H9 (cell line): Measurements from ENCODE around the gene AXIN2. TPM values are rescaled to one million over a fixed set of nuclear protein-coding genes. Genes with fewer than 3 reads are reported as not detected.

Source experiments
- DNase-seq: peaks from one replicate; pipeline ENCODE4 v3.0.0-alpha.2; 2017
- H2AFZ ChIP-seq: one replicate; pipeline ENCODE4 v1.6.1; 2013; ENCODE audit warnings: mild to moderate bottlenecking, low read length, control low read depth, moderate library complexity
- H2AK5ac ChIP-seq: 2 replicates; pipeline ENCODE4 v1.6.1; 2013; ENCODE audit warnings: low read length, control low read depth, mixed read lengths; ENCODE audit not compliant: insufficient read length
- H2BK120ac ChIP-seq: one replicate; pipeline ENCODE4 v1.6.1; 2013; ENCODE audit warnings: low read depth, mild to moderate bottlenecking, low read length, control low read depth, inconsistent platforms; ENCODE audit not compliant: poor library complexity, severe bottlenecking
- H2BK12ac ChIP-seq: 2 replicates; pipeline ENCODE4 v1.6.1; 2013; ENCODE audit warnings: low read length, control low read depth, mixed read lengths, low read depth; ENCODE audit not compliant: insufficient read length
- H2BK15ac ChIP-seq: 2 replicates; pipeline ENCODE4 v1.6.1; 2013; ENCODE audit warnings: low read depth, low read length, control low read depth
- H2BK20ac ChIP-seq: one replicate; pipeline ENCODE4 v1.6.1; 2013; ENCODE audit warnings: low read depth, mild to moderate bottlenecking, low read length, control low read depth, inconsistent platforms; ENCODE audit not compliant: poor library complexity, severe bottlenecking
- H2BK5ac ChIP-seq: 2 replicates; pipeline ENCODE4 v1.6.1; 2013; ENCODE audit warnings: low read length, control low read depth, mixed read lengths; ENCODE audit not compliant: insufficient read length
- H3K14ac ChIP-seq: 2 replicates; pipeline ENCODE4 v1.6.1; 2013; ENCODE audit warnings: low read length, control low read depth; ENCODE audit not compliant: insufficient read depth
- H3K18ac ChIP-seq: 2 replicates; pipeline ENCODE4 v1.6.1; 2013; ENCODE audit warnings: low read depth, mild to moderate bottlenecking, mixed read lengths, low read length, control low read depth; ENCODE audit not compliant: insufficient read length
- H3K23ac ChIP-seq: 2 replicates; pipeline ENCODE4 v1.6.1; 2013; ENCODE audit warnings: low read length, control low read depth, mixed read lengths, low read depth; ENCODE audit not compliant: insufficient read length
- H3K23me2 ChIP-seq: 2 replicates; pipeline ENCODE4 v1.6.1; 2013; ENCODE audit warnings: low read depth, mild to moderate bottlenecking, mixed read lengths, low read length, control low read depth; ENCODE audit not compliant: insufficient read length, poor library complexity, severe bottlenecking
- H3K27ac ChIP-seq: 2 replicates; pipeline ENCODE4 v1.5.1; 2013; ENCODE audit warnings: low read length, control low read depth, mixed read lengths, low read depth; ENCODE audit not compliant: insufficient read length
- H3K27me3 ChIP-seq: 2 replicates; pipeline ENCODE4 v1.6.1; 2013; ENCODE audit warnings: low read length, control low read depth, inconsistent platforms; ENCODE audit not compliant: insufficient read depth
- H3K4ac ChIP-seq: 2 replicates; pipeline ENCODE4 v1.6.1; 2013; ENCODE audit warnings: low read depth, mild to moderate bottlenecking, control low read depth, inconsistent platforms, low read length, moderate library complexity
- H3K4me1 ChIP-seq: 2 replicates; pipeline ENCODE4 v1.6.1; 2013; ENCODE audit warnings: low read length, control low read depth, inconsistent platforms; ENCODE audit not compliant: insufficient read depth
- H3K4me2 ChIP-seq: 2 replicates; pipeline ENCODE4 v1.6.1; 2013; ENCODE audit warnings: low read length, control low read depth, mixed read lengths; ENCODE audit not compliant: insufficient read length, insufficient read depth
- H3K56ac ChIP-seq: 2 replicates; pipeline ENCODE4 v1.6.1; 2013; ENCODE audit warnings: low read depth, mild to moderate bottlenecking, mixed read lengths, low read length, control low read depth; ENCODE audit not compliant: insufficient read length
- H3K79me1 ChIP-seq: 2 replicates; pipeline ENCODE4 v1.6.1; 2013; ENCODE audit warnings: low read depth, mild to moderate bottlenecking, moderate library complexity, low read length, control low read depth, inconsistent platforms; ENCODE audit not compliant: insufficient read depth, poor library complexity, severe bottlenecking
- H3K79me2 ChIP-seq: 2 replicates; pipeline ENCODE4 v1.6.1; 2013; ENCODE audit warnings: low read length, control low read depth, inconsistent platforms; ENCODE audit not compliant: insufficient read depth
- H3K9ac ChIP-seq: 2 replicates; pipeline ENCODE4 v1.6.1; 2013; ENCODE audit warnings: low read length, control low read depth, mixed read lengths; ENCODE audit not compliant: insufficient read length; ENCODE audit errors: extremely low read depth
- H3K9me3 ChIP-seq: one replicate; pipeline ENCODE4 v1.6.1; 2013; ENCODE audit warnings: low read depth, low read length, inconsistent platforms; ENCODE audit not compliant: control insufficient read depth
- H3T11ph ChIP-seq: one replicate; pipeline ENCODE4 v1.6.1; 2013; ENCODE audit warnings: mild to moderate bottlenecking, low read length, control low read depth, inconsistent platforms
- H4K20me1 ChIP-seq: one replicate; pipeline ENCODE4 v1.6.1; 2013; ENCODE audit not compliant: control insufficient read depth, insufficient read length, insufficient read depth
- H4K5ac ChIP-seq: 2 replicates; pipeline ENCODE4 v1.6.1; 2013; ENCODE audit warnings: low read depth, mild to moderate bottlenecking, mixed read lengths, low read length, control low read depth; ENCODE audit not compliant: insufficient read length
- H4K8ac ChIP-seq: replicated peaks from 2 replicates; pipeline ENCODE4 v1.6.1; 2013; ENCODE audit warnings: low read length, control low read depth, mixed read lengths, low read depth; ENCODE audit not compliant: insufficient read length
- H4K91ac ChIP-seq: 2 replicates; pipeline ENCODE4 v1.6.1; 2013; ENCODE audit warnings: low read depth, mild to moderate bottlenecking, moderate library complexity, mixed read lengths, low read length, control low read depth; ENCODE audit not compliant: insufficient read length
- H3K27ac Mint-ChIP-seq, 3 experiments: 2 replicates in 2 of 3; 3 replicates in 1 of 3; pipeline ENCODE4 v1.8.0; 2020 to 2021; ENCODE audit warnings: mixed read lengths in 3 of 3, mild to moderate bottlenecking in 1 of 3, moderate library complexity in 1 of 3
- H3K27me3 Mint-ChIP-seq: 2 replicates; pipeline ENCODE4 v1.8.0; 2021; ENCODE audit warnings: low read depth, mild to moderate bottlenecking, moderate library complexity, mixed read lengths
- H3K36me3 Mint-ChIP-seq, 3 experiments: 2 replicates in 2 of 3; 3 replicates in 1 of 3; pipeline ENCODE4 v1.8.0; 2020 to 2021; ENCODE audit warnings: low read depth in 3 of 3, mixed read lengths in 3 of 3; ENCODE audit not compliant: insufficient read depth in 1 of 3
- H3K4me1 Mint-ChIP-seq, 2 experiments: 2 replicates each; pipeline ENCODE4 v1.8.0; 2020; ENCODE audit warnings: mixed read lengths in 2 of 2
- H3K4me3 Mint-ChIP-seq, 2 experiments: 2 replicates in 1 of 2; 3 replicates in 1 of 2; pipeline ENCODE4 v1.8.0; 2020 to 2021; ENCODE audit warnings: mild to moderate bottlenecking in 2 of 2, mixed read lengths in 2 of 2, moderate library complexity in 1 of 2
- H3K9me3 Mint-ChIP-seq, 2 experiments: 2 replicates in 1 of 2; 3 replicates in 1 of 2; pipeline ENCODE4 v1.8.0; 2020; ENCODE audit warnings: mild to moderate bottlenecking in 2 of 2, mixed read lengths in 2 of 2, moderate library complexity in 1 of 2
- WGBS: extraction: QIAGEN DNeasy Blood & Tissue Kit; methylation state at CpG from one replicate; pipeline ENCODE4 v1.1.7; 2013; ENCODE audit warnings: missing lambda C conversion rate, low lambda C conversion rate, mixed read lengths; ENCODE audit not compliant: insufficient read length; ENCODE audit errors: extremely low coverage; 5-methylcytosine and 5-hydroxymethylcytosine counted together
- total RNA-seq: library from RNA; stranded (reverse); gene quantifications from 2 replicates; pipeline ENCODE4 v1.2.1, GENCODE V29; 2021
- TF ChIP-seq, protein P1 (sequence below): fragments of 200-600 bp; sonication (generic); conservative IDR thresholded peaks from 3 replicates; pipeline ENCODE4 v1.8.0; 2021; ENCODE audit warnings: antibody characterized with exemption, mild to moderate bottlenecking

The AXIN2 gene
- total RNA-seq, 1 experiment from 2014 or later = 35.0 TPM

GRCh38 chr17:65586899-65587298 is 25.5 kb upstream of the AXIN2 start:
- H3K18ac ChIP-seq = no peak overlapping the region
- no CpG with 5 or more reads among the region's 9 CpGs for WGBS
- no peak overlapping the region for H3K4me2 ChIP-seq
- H3K4ac ChIP-seq = no peak overlapping the region
- no peak overlapping the region for H2BK20ac ChIP-seq
- Mint-ChIP-seq H3K4me1 (peaks cover 15 to 19% of the 10 kb centered on the region in 2 experiments), H3K4me3 (no peak overlapping the region; a peak in 1 of 5 replicates), H3K27me3 (peaks cover under 1% of the 10 kb centered on the region; the same call in 1 of the 2 replicates), H3K9me3 (no peaks in the 10 kb centered on the region; a peak in 1 of 5 replicates), H3K36me3 (peaks cover 0 to 2% (median 0%) of the 10 kb centered on the region in 3 experiments; a peak in 1 of 7 replicates), H3K27ac (peak overlapping the region in 2 of 3 experiments; percentile 53 to 77; a peak in 2 of 7 replicates)
- no peak for DNase-seq
- H2BK120ac ChIP-seq = no peak overlapping the region
- no peak overlapping the region for H3K9ac ChIP-seq
- H4K5ac ChIP-seq = no peak overlapping the region
- no peak overlapping the region for H3K14ac ChIP-seq
- no peaks in the 10 kb centered on the region for H3K27me3 ChIP-seq
- H2BK15ac ChIP-seq = no peak overlapping the region
- H2AFZ ChIP-seq = no peak overlapping the region
- no peak overlapping the region for H3T11ph ChIP-seq
- H2BK5ac ChIP-seq = no peak overlapping the region
- no peaks in the 10 kb centered on the region for H3K9me3 ChIP-seq
- peaks cover 8% of the 10 kb centered on the region; the same call in 1 of the 2 replicates for H3K4me1 ChIP-seq
- no peak overlapping the region for H3K56ac ChIP-seq
- H4K91ac ChIP-seq = no peak overlapping the region
- H3K23me2 ChIP-seq = no peaks in the 10 kb centered on the region
- TF ChIP-seq, protein P1, sequence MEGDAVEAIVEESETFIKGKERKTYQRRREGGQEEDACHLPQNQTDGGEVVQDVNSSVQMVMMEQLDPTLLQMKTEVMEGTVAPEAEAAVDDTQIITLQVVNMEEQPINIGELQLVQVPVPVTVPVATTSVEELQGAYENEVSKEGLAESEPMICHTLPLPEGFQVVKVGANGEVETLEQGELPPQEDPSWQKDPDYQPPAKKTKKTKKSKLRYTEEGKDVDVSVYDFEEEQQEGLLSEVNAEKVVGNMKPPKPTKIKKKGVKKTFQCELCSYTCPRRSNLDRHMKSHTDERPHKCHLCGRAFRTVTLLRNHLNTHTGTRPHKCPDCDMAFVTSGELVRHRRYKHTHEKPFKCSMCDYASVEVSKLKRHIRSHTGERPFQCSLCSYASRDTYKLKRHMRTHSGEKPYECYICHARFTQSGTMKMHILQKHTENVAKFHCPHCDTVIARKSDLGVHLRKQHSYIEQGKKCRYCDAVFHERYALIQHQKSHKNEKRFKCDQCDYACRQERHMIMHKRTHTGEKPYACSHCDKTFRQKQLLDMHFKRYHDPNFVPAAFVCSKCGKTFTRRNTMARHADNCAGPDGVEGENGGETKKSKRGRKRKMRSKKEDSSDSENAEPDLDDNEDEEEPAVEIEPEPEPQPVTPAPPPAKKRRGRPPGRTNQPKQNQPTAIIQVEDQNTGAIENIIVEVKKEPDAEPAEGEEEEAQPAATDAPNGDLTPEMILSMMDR = no peak
- H3K27ac ChIP-seq = no peak overlapping the region
- no peaks in the 10 kb centered on the region for H4K20me1 ChIP-seq
- H3K23ac ChIP-seq = no peak overlapping the region
- H2BK12ac ChIP-seq = no peak overlapping the region
- no peak overlapping the region for H2AK5ac ChIP-seq
- H4K8ac ChIP-seq = no peak overlapping the region
- H3K79me2 ChIP-seq = no peaks in the 10 kb centered on the region
- no peaks in the 10 kb centered on the region for H3K79me1 ChIP-seq
